GM12801 (cell line): ENCODE results near the gene ANKRD62.

ENCODE experiments used
- TF ChIP-seq, protein P1 (sequence below): IDR thresholded peaks from one replicate; pipeline ENCODE4 v1.5.1; 2011; ENCODE audit warnings: control low read depth; ENCODE audit not compliant: insufficient read length; ENCODE audit errors: extremely low read depth

Gene ANKRD62

DNA sequence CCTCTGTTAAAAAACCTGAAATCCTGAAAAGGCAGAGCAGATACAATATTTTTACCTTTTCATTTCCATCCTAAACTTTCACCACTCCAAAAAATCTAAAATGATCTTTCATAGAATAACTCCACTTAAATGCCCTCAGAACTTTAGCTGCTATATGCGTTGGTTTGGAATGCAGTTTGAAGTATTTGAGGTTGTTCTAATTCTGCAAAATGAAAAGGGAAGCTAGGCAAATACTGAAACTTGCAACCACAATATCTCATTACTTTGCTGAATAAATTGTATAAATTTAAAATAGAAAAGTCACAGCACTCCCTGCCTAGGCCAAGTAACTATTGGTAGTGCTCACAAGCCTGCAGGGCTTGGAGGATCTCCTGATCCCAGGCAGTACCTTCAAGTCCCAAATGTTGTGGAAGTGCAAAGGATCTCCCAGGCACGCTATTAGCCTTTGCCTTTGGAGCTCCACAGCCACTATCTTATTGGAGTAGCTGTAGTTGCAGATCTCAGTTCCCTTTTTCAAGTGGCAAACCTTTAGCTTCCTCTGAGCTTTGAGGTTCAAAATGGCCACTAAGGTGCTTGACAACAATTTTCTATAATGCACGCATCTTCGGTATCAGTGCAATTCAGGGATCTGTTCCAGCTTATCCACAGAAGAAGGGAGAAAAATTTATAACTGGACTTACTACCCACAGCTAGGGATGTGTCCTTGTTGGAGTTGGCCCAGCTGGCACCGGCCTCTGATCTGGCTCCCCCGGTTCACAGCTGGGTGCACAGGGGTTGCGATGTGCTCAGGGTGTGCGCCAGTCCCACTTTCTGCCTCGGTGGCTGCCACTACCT, 43.4 kb upstream of the ANKRD62 start:
- TF ChIP-seq, protein P1, sequence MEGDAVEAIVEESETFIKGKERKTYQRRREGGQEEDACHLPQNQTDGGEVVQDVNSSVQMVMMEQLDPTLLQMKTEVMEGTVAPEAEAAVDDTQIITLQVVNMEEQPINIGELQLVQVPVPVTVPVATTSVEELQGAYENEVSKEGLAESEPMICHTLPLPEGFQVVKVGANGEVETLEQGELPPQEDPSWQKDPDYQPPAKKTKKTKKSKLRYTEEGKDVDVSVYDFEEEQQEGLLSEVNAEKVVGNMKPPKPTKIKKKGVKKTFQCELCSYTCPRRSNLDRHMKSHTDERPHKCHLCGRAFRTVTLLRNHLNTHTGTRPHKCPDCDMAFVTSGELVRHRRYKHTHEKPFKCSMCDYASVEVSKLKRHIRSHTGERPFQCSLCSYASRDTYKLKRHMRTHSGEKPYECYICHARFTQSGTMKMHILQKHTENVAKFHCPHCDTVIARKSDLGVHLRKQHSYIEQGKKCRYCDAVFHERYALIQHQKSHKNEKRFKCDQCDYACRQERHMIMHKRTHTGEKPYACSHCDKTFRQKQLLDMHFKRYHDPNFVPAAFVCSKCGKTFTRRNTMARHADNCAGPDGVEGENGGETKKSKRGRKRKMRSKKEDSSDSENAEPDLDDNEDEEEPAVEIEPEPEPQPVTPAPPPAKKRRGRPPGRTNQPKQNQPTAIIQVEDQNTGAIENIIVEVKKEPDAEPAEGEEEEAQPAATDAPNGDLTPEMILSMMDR, result no peak

DNA sequence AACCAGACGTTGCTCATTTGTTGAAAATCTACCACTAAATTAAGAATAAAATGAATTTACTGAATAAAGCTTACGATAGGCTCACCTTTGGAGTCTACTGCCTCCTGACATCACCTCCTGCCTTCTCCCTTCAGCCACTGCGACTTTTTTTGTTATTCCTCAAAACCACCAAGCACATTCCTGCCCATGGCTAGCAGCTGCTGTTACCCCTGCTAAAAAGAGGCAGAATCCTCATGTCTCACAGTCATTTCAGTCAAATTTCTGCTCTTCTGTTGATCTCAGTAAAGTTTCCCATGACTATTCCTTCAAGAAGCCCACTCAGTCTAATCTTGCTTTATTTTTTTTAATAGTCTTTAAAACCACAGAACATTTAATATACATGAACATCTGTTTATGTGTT, 40.8 kb upstream of the ANKRD62 start:
- TF ChIP-seq, protein P1, result no peak

DNA sequence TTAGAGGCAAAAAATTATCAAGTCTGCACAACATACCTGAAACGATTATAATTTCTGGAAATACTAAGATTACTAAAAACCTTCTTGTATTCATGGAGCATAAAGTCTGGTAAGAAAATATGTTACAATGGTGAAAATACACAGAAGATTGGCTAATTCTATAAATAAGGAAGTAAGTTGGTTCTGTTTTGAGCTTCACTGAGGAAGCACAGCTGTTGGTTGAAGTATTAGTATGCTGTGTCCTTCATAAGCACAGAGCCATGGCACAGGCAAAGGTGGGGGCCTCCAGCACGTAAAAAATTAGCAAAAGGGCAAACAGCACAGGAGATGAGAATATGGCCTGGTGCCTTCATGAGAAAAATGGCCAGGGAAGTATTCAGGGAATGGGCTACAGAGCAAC, 40.4 kb upstream of the ANKRD62 start:
- TF ChIP-seq, protein P1, result no peak

DNA sequence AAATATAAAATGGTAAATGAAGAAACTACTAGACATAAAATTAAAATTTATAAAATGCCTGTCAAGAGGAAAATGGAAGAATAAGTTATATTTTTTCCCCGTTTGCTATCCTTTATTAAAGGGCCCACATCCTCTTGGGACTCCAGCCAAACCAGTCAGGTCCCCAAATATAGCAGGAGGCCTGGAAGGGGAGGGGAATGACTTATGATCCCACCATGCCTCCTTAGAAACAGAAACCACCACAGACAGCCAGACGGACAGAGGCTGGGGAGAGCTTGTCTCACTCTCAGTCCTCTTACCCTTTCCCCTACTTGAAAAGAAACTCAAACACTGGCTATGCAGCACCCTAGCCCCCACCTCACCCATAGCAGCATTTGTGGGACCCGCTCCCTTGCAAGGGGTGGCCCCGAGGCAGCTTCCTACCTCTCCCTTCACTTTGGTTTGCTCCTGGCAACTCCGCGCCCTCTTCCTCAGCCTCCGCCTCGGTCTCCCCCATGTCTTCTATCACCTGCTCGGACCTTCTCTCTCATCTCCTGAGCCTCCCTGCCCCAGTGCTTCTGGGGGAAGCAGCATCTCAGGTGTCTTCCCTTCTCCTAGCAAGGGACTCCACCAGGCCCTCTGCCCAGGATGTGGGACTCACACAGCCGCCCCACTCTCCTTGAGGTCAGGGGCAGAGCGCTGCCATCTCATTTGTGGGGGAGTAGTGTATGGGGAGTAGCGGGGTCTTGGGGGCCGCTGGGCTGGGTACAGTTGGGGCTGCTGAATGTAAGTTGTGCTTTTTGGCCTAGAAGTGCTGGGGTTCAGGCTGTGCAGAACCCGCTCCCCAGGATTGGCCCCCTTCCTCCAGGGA, 37.4 kb upstream of the ANKRD62 start:
- TF ChIP-seq, protein P1, result no peak

DNA sequence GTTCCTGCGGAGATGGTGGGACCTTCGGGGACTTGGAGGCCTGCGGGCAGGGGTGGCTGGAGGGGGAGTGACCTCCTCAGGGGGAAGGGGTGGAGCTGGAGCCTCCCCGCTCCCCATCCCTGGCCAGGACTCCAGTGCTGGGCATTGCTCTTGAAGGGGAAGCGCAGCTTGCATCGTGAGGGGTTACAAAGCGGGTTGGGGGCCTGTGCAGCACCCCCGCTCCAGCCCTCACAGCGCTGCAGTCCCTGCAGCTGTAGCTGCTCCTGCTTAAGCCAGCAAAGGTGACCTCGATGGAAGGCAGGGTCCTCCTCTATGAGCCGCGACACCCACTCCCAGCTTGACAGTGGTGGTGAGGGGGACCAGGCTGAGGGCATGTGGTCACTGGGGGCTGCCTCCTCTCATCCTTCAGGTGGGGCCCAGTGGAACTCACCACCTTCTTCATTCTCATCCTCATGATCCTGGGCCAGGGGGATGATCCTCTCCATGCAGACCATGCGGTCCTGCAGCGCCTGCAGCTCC, 36.7 kb upstream of the ANKRD62 start:
- TF ChIP-seq, protein P1, result no peak

DNA sequence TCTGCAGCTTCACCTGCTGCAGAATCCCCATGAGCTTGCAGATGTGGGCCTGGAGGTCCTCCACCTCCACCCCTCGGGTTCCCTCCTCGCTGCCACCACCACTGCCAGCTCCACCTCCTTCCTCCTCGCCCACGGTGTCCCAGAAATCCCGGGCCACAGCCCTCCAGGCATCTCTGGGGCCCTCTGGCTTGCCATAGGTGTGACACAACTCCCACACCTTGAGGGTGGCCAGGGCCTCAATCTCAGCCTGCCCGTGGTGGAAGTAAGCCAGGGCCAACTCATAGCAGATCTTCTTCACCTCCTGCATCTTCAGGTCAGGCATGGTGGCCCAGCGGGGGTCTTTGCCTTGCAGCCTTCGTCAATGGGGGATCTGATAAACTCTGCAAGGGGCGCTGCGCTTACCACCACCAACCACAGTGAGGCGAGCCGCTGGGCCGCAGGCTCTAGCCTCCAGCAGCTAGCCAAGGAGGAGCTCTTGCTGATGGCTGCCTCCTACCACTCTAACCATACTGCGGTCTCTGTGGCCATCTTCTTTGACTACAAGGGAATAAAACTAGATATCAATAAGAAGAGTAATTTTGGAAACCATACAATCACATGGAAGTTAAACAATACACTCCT, 36.1 kb upstream of the ANKRD62 start:
- TF ChIP-seq, protein P1, result no peak
